ENCODE data around the gene GUCY1A2. TPM values are rescaled to one million over a fixed set of nuclear protein-coding genes. Genes with fewer than 3 reads are reported as not detected.

GUCY1A2 gene
- total and polyA plus RNA-seq, 11 donors, result 0.93 to 14.1 (median 10.1) TPM

GRCh38 chr11:106695506-106695905 is 322.8 kb downstream of the GUCY1A2 start:
- DNase-seq, result no peak
- 61 to 79% (median 72%) methylated on average over 2 of the region's 2 CpGs for WGBS, 4 donors
- H3K27me3 ChIP-seq, result no peaks in the 10 kb centered on the region
- peaks cover 0 to 2% (median 0%) of the 10 kb centered on the region in 12 donors for H3K9me3 ChIP-seq
- ATAC-seq, result no peak
- no peak overlapping the region for H3K27ac ChIP-seq
- no peak overlapping the region for H3K4me3 ChIP-seq
- no peaks in the 10 kb centered on the region for H3K36me3 ChIP-seq
- intact Hi-C loops (cut with DNase I), result no loop called here
- H3K4me1 ChIP-seq, result no peaks in the 10 kb centered on the region
- no peak for TF ChIP-seq POLR2A (IDR thresholded peaks at IDR 0.05)
- no peak for TF ChIP-seq CTCF (IDR thresholded peaks at IDR 0.05)

- peaks cover 0 to 7% (median 0%) of the 10 kb centered on the region in 12 donors for H3K9me3 ChIP-seq
- ATAC-seq (no peak), DNase-seq (no peak)
- no peak overlapping the region for H3K27ac ChIP-seq
- intact Hi-C loops (cut with DNase I), result no loop called here
- H3K4me1 ChIP-seq, result no peaks in the 10 kb centered on the region
- H3K4me3 ChIP-seq, result no peak overlapping the region
- H3K27me3 ChIP-seq, result no peaks in the 10 kb centered on the region
- H3K36me3 ChIP-seq, result no peaks in the 10 kb centered on the region
- TF ChIP-seq CTCF (IDR thresholded peaks at IDR 0.05), result no peak
- no peak for TF ChIP-seq POLR2A (IDR thresholded peaks at IDR 0.05)
- WGBS, 4 donors, result 78 to 88% (median 84%) methylated on average over 5 of the region's 5 CpGs
Measured at GRCh38 chr11:106694501-106694900, 323.8 kb downstream of the GUCY1A2 start.

GRCh38 chr11:106691807-106692365 is 326.4 kb downstream of the GUCY1A2 start:
- Histone ChIP-seq H3K9me3 (peaks cover 0 to 7% (median 0%) of the 10 kb centered on the region in 12 donors), H3K4me1 (no peaks in the 10 kb centered on the region), H3K36me3 (no peaks in the 10 kb centered on the region), H3K4me3 (no peak overlapping the region), H3K27ac (no peak overlapping the region), H3K27me3 (no peaks in the 10 kb centered on the region)
- no peak for ATAC-seq
- DNase-seq, result no peak
- intact Hi-C loops (cut with DNase I), result no loop called here
- TF ChIP-seq CTCF (IDR thresholded peaks at IDR 0.05) (no peak), POLR2A (IDR thresholded peaks at IDR 0.05) (no peak)

- Histone ChIP-seq H3K4me1 (no peaks in the 10 kb centered on the region), H3K27me3 (no peaks in the 10 kb centered on the region), H3K9me3 (peaks cover 0 to 7% (median 0%) of the 10 kb centered on the region in 12 donors), H3K36me3 (no peaks in the 10 kb centered on the region), H3K27ac (no peak overlapping the region), H3K4me3 (no peak overlapping the region)
- ATAC-seq, result no peak
- no peak for DNase-seq
- 84 to 95% (median 89%) methylated on average over 1 of the region's 1 CpG for WGBS, 4 donors
- no peak for TF ChIP-seq CTCF (IDR thresholded peaks at IDR 0.05)
- TF ChIP-seq POLR2A (IDR thresholded peaks at IDR 0.05), result no peak
- intact Hi-C loops (cut with DNase I), result no loop called here
Measured at GRCh38 chr11:106690923-106691322, 327.4 kb downstream of the GUCY1A2 start.
